Activated B cell treated with CpG ODN at 0.5 μM for 24 hours (primary cell): ENCODE measurements around the gene GAL3ST2. TPM values are rescaled to one million over a fixed set of nuclear protein-coding genes. Genes with fewer than 3 reads are reported as not detected.
"Not testable (repeated sequence)": the region's sequence is repeated elsewhere in the genome, so short reads cannot be mapped to it uniquely, and the experiment has no call there.

Source experiments
- ATAC-seq: fragments of 200-7000 bp; cut with Tn5 transposase; one replicate; pipeline ENCODE4 v1.10.0; 2021; ENCODE audit warnings: low read depth, mild to moderate bottlenecking, moderate library complexity
- CTCF ChIA-PET: fragments of 350-600 bp; sonication (Branson Sonifier 250); formaldehyde crosslinking; loops from one replicate; lab custom pipeline; 2021; ENCODE audit warnings: antibody characterized with exemption; lab: Charles Lee
- POLR2A ChIA-PET: fragments of 350-600 bp; sonication (Branson Sonifier 250); formaldehyde crosslinking; loops from one replicate; lab custom pipeline; 2021; ENCODE audit warnings: antibody characterized with exemption; lab: Charles Lee
- DNase-seq: peaks from one replicate; pipeline ENCODE4 v3.0.0; 2022
- H3K27ac Mint-ChIP-seq: one replicate; pipeline ENCODE4 v1.8.0; 2020; ENCODE audit warnings: mixed read lengths
- H3K27me3 Mint-ChIP-seq: one replicate; pipeline ENCODE4 v1.8.0; 2021; ENCODE audit warnings: mixed read lengths
- H3K36me3 Mint-ChIP-seq: one replicate; pipeline ENCODE4 v1.8.0; 2021; ENCODE audit warnings: low read depth, mixed read lengths
- H3K4me1 Mint-ChIP-seq: one replicate; pipeline ENCODE4 v1.8.0; 2021; ENCODE audit warnings: mixed read lengths
- H3K4me3 Mint-ChIP-seq: one replicate; pipeline ENCODE4 v1.8.0; 2020; ENCODE audit warnings: mild to moderate bottlenecking, mixed read lengths
- H3K9me3 Mint-ChIP-seq: one replicate; pipeline ENCODE4 v1.8.0; 2020; ENCODE audit warnings: mixed read lengths
- intact Hi-C: fragments of 100-400 bp; cut with micrococcal nuclease; formaldehyde crosslinking; loops from one replicate; pipeline ENCODE4 v1.15.1; 2024
- total RNA-seq: library from RNA; stranded (reverse); gene quantifications from 2 replicates; pipeline ENCODE4 v1.2.3, GENCODE V29; 2022
- TF ChIP-seq, protein P1 (sequence below): fragments of 200-600 bp; IDR thresholded peaks from one replicate; pipeline ENCODE4 v1.8.0; 2022; ENCODE audit warnings: antibody characterized with exemption, mild to moderate bottlenecking

GAL3ST2 gene
- total RNA-seq, 1 donor from 2014 or later = not detected

DNA sequence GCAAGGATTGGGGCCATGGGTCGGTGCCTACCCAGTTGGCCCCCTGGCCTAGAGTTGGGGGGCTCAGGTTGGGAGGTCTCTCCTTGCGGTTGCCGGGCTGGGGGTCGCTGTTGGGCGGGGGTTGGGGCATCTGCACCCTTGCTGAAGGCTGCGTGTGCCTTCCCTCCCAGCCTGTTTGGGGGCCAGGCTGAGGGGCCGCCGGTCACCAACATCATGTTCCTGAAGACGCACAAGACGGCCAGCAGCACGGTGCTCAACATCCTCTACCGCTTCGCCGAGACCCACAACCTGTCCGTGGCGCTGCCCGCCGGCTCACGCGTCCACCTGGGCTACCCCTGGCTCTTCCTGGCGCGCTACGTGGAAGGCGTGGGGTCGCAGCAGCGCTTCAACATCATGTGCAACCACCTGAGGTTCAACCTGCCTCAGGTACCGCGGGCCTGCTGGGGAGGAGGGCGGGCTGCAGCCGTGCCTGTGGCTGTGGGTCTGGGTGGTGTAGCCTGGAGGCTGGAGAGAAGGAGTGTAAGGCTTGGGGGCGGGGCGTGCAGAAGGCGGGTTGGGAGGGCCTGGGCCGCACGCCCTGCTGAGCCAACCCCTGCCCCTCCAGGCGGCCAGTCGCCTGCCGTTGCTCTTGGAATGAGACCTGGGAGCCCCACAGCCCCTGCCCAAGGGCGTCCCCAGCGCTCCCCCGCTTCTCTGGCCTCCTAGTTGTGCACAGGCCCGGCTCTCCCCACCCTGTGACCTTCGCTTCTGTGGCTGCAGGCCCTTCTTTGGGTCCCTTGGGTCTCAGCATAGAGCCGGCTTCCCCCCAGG lies 25.2 kb downstream of the GAL3ST2 start:
- intact Hi-C loops = loop anchor here (5.0 kb wide), 2 partner anchors 40 to 55 kb away; partner anchors contain the start of gene PDCD1
- ChIA-PET POLR2A (no interaction called here), CTCF (no interaction called here)
- TF ChIP-seq, protein P1, sequence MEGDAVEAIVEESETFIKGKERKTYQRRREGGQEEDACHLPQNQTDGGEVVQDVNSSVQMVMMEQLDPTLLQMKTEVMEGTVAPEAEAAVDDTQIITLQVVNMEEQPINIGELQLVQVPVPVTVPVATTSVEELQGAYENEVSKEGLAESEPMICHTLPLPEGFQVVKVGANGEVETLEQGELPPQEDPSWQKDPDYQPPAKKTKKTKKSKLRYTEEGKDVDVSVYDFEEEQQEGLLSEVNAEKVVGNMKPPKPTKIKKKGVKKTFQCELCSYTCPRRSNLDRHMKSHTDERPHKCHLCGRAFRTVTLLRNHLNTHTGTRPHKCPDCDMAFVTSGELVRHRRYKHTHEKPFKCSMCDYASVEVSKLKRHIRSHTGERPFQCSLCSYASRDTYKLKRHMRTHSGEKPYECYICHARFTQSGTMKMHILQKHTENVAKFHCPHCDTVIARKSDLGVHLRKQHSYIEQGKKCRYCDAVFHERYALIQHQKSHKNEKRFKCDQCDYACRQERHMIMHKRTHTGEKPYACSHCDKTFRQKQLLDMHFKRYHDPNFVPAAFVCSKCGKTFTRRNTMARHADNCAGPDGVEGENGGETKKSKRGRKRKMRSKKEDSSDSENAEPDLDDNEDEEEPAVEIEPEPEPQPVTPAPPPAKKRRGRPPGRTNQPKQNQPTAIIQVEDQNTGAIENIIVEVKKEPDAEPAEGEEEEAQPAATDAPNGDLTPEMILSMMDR = no peak
- DNase-seq = no peak
- Mint-ChIP-seq H3K27ac (no peak overlapping the region), H3K36me3 (no peaks in the 10 kb centered on the region), H3K4me1 (peaks cover 14% of the 10 kb centered on the region), H3K4me3 (no peak overlapping the region), H3K9me3 (no peaks in the 10 kb centered on the region), H3K27me3 (no peaks in the 10 kb centered on the region)
- no peak for ATAC-seq

DNA sequence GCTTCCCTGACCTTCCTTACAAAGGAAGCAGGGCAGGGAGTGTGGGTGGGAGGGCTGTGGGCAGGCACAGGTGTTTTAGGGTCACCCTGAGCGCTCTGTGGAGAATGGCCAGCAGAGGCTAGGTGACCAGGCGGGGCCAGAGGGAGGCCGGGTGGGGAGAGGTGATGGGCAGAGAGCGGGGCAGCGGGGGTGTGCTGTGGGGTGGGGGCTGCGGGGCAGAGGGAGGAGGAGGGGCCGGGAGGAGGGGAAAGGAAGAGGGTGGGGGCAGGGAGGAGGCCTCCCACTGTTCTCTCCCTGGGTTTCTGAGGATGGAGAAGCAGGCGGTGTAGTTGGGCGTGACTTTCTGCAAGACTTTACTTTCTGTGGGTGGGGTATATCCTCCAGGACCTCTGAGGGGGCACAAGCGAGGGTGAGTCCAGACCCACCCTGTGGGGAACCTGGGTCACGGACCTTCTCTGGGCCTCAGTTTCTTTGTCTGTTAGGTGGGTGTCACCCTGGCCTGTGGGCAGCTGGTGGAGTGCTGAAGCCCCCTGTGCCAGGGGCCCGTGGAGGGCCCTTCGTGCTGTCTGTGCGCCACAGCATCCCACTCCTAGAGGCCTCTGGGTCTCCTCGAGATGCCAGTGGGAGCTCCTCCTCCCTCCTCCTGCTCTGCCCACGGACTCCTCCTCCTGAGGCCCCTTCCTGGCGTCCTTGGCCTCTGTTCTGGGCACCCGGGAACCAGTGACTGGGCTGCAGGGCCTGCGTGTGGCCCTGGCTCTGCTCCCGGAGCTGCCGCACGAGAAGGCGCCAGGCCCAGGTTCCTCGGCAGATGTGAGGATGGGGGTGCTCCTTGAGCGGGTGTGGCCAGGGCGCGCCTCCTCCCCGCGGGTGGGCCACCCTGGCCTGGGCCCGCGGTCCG lies 26.0 kb downstream of the GAL3ST2 start:
- Mint-ChIP-seq H3K27ac (no peak overlapping the region), H3K36me3 (no peaks in the 10 kb centered on the region), H3K4me3 (no peak overlapping the region), H3K9me3 (no peaks in the 10 kb centered on the region), H3K27me3 (no peaks in the 10 kb centered on the region), H3K4me1 (peaks cover 14% of the 10 kb centered on the region)
- DNase-seq = no peak
- TF ChIP-seq, protein P1 = no peak
- POLR2A ChIA-PET = interaction anchor here (1.8 to 2.6 kb wide), 2 partner anchors 11 to 14 kb away, joined by 5 to 9 read pairs; no protein-coding TSS in a partner anchor
- CTCF ChIA-PET = no interaction called here
- intact Hi-C loops = loop anchor here (5.0 kb wide), 2 partner anchors 40 to 55 kb away; partner anchors contain the start of gene PDCD1
- no peak for ATAC-seq

DNA sequence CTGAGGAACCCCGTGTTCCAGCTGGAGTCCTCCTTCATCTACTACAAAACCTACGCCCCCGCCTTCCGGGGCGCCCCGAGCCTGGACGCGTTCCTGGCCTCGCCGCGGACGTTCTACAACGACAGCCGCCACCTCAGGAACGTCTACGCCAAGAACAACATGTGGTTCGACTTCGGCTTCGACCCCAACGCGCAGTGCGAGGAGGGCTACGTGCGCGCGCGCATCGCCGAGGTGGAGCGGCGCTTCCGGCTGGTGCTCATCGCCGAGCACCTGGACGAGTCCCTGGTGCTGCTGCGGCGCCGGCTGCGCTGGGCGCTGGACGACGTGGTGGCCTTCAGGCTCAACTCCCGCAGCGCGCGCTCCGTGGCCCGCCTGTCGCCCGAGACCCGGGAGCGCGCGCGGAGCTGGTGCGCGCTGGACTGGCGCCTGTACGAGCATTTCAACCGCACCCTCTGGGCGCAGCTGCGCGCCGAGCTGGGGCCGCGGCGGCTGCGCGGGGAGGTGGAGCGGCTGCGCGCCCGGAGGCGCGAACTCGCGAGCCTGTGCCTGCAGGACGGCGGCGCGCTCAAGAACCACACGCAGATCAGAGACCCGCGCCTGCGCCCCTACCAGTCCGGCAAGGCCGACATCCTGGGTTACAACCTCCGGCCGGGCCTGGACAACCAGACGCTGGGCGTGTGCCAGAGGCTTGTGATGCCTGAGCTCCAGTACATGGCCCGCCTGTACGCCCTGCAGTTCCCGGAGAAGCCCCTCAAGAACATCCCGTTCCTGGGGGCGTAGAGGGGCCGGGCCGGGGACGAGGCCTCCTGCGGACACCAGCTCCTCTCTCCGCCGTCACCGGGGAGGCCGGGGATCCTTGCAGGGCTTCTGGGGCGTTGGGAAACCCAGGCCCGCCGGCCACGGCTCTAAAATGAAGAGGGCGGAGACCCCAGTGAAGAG lies 27.0 kb downstream of the GAL3ST2 start:
- POLR2A ChIA-PET = interaction anchor here (0.9 to 2.6 kb wide), 6 partner anchors 10 to 1243 kb away, joined by 3 to 9 read pairs (median 4); partner anchors contain the start of gene D2HGDH
- DNase-seq = peak; percentile 45
- H3K9me3 Mint-ChIP-seq = no peaks in the 10 kb centered on the region
- peaks cover 6% of the 10 kb centered on the region for H3K27me3 Mint-ChIP-seq
- peak overlapping the region; percentile 62 for H3K4me3 Mint-ChIP-seq
- peaks cover 17% of the 10 kb centered on the region for H3K4me1 Mint-ChIP-seq
- intact Hi-C loops = loop anchor here (2.0 to 5.0 kb wide), 4 partner anchors 15 to 75 kb away; partner anchors contain the start of gene PDCD1
- peak; percentile 62 for ATAC-seq
- no peak overlapping the region for H3K27ac Mint-ChIP-seq
- CTCF ChIA-PET = no interaction called here
- TF ChIP-seq, protein P1 = no peak
- no peaks in the 10 kb centered on the region for H3K36me3 Mint-ChIP-seq

DNA sequence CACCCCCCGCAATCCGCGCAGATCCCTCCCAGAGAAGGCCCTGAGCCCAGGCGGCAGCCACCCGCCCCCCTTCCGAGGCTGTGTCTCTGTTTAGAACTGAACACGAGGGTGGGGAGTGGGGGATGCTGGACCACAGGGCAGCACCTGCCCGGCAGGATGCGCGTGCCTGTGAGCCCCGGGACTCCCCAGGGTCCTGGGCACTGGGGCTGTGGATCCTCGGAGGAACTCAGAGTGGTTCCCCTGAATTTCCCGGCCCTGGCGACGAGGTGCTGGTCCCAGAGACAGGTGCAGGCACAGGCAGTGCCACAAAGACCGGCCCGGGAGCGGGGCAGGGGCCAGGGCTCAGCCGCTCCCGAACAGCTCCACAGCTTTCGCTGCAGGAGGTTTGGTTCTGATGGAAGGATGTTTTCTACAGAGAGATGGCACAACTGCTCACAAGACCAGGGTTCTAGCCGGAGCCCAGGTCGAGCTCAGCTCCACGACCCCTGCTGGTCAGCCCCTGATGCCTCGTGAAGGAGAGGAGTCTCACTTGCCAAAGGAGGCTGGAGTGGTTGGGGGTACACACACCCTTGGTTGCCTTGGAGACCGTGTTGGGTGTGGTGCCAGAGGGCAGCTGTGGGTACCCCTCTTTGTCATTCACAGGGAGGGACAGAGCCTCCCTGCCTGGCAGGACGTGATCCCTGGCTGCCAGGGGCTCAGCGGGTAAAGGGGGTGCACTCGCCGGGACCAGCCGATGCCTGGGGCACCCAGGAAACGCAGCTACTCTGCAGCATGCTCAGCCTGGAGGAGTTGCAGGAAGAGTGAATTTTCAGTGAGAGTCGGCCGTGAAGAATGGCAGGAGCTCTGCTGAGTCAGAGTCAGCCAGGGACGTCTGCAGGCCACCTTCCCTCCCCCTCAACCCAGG lies 28.0 kb downstream of the GAL3ST2 start:
- Mint-ChIP-seq H3K4me1 (peaks cover 17% of the 10 kb centered on the region), H3K27ac (no peak overlapping the region), H3K4me3 (peak overlapping the region; percentile 62), H3K36me3 (no peaks in the 10 kb centered on the region), H3K9me3 (no peaks in the 10 kb centered on the region), H3K27me3 (peaks cover 9% of the 10 kb centered on the region)
- CTCF ChIA-PET = no interaction called here
- intact Hi-C loops = loop anchor here (2.0 to 5.0 kb wide), 4 partner anchors 16 to 74 kb away; partner anchors contain the start of gene PDCD1
- POLR2A ChIA-PET = interaction anchor here (0.5 to 2.6 kb wide), 6 partner anchors 9 to 1244 kb away, joined by 3 to 9 read pairs (median 3); partner anchors contain the start of gene D2HGDH
- ATAC-seq = peak; percentile 27
- TF ChIP-seq, protein P1 = no peak
- DNase-seq = no peak

DNA sequence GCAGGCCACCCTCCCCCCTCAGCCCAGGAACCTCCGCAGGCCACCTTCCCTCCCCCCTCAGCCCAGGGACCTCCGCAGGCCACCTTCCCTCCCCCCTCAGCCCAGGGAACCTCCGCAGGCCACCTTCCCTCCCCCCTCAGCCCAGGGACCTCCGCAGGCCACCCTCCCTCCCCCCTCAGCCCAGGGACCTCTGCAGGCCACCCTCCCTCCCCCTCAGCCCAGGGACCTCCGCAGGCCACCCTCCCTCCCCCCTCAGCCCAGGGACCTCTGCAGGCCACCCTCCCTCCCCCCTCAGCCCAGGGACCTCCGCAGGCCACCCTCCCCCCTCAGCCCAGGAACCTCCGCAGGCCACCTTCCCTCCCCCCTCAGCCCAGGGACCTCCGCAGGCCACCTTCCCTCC lies 29.6 kb downstream of the GAL3ST2 start:
- ATAC-seq, H3K9me3 Mint-ChIP-seq, intact Hi-C loops, H3K4me3 Mint-ChIP-seq, DNase-seq, POLR2A ChIA-PET, CTCF ChIA-PET, H3K36me3 Mint-ChIP-seq, H3K27ac Mint-ChIP-seq, H3K27me3 Mint-ChIP-seq: not testable (repeated sequence)
- H3K4me1 Mint-ChIP-seq = peaks cover 17% of the 10 kb centered on the region
